Calu3 (cell line): ENCODE data around the gene ANKRD13C. TPM values are rescaled to one million over a fixed set of nuclear protein-coding genes. Genes with fewer than 3 reads are reported as not detected.

Experiments
- BruUV-seq: library from RNA; stranded (reverse); fragments of 400-500 nt; replicated peaks from 2 replicates; lab custom pipeline; 2021; lab: Mats Ljungman, UMichigan
- CTCF ChIA-PET: fragments of 300-600 bp; sonication (Branson Sonifier 250); formaldehyde crosslinking; loops from one replicate; lab custom pipeline; 2022; ENCODE audit warnings: antibody characterized with exemption; lab: Charles Lee
- DNase-seq: peaks from one replicate; pipeline ENCODE4 v3.0.0; 2022
- H3K27ac Mint-ChIP-seq: one replicate; pipeline ENCODE4 v1.8.0; 2022; ENCODE audit warnings: mixed read lengths; ENCODE audit not compliant: unreplicated experiment
- H3K27me3 Mint-ChIP-seq: one replicate; pipeline ENCODE4 v1.8.0; 2022; ENCODE audit warnings: mixed read lengths; ENCODE audit not compliant: unreplicated experiment
- H3K36me3 Mint-ChIP-seq: one replicate; pipeline ENCODE4 v1.8.0; 2022; ENCODE audit warnings: mild to moderate bottlenecking, moderate library complexity, mixed read lengths; ENCODE audit not compliant: insufficient read depth, unreplicated experiment
- H3K4me1 Mint-ChIP-seq: one replicate; pipeline ENCODE4 v1.8.0; 2022; ENCODE audit warnings: mild to moderate bottlenecking, low read depth, mixed read lengths; ENCODE audit not compliant: unreplicated experiment
- H3K4me3 Mint-ChIP-seq: one replicate; pipeline ENCODE4 v1.8.0; 2022; ENCODE audit warnings: mild to moderate bottlenecking, low read depth, moderate library complexity, mixed read lengths; ENCODE audit not compliant: unreplicated experiment
- H3K9me3 Mint-ChIP-seq: one replicate; pipeline ENCODE4 v1.8.0; 2022; ENCODE audit warnings: low read depth, mixed read lengths; ENCODE audit not compliant: unreplicated experiment
- CTCF ChIP-seq: fragments of 200-600 bp; IDR thresholded peaks from one replicate; pipeline ENCODE4 v1.8.0; 2022; ENCODE audit warnings: antibody characterized with exemption; ENCODE audit not compliant: unreplicated experiment
- intact Hi-C: fragments of 100-400 bp; cut with micrococcal nuclease; formaldehyde crosslinking; loops from one replicate; pipeline ENCODE4 v1.10.0; 2022; ENCODE audit not compliant: unreplicated experiment
- total RNA-seq: library from RNA; stranded (reverse); gene quantifications from 2 replicates; pipeline ENCODE4 v1.2.3, GENCODE V29; 2022

The ANKRD13C gene
- total RNA-seq, 1 experiment from 2014 or later, result 25.2 TPM

GRCh38 chr1:70331962-70332361, 22.6 kb downstream of the ANKRD13C start:
- no TSS peak for BruUV-seq
- H3K27me3 Mint-ChIP-seq, result no peaks in the 10 kb centered on the region
- DNase-seq, result no peak
- peaks cover 36% of the 10 kb centered on the region for H3K4me1 Mint-ChIP-seq
- H3K4me3 Mint-ChIP-seq, result no peak overlapping the region
- CTCF ChIA-PET, result no interaction called here
- H3K9me3 Mint-ChIP-seq, result no peaks in the 10 kb centered on the region
- no peak for TF ChIP-seq CTCF
- intact Hi-C loops, result no loop called here
- no peak overlapping the region for H3K27ac Mint-ChIP-seq
- peaks cover 8% of the 10 kb centered on the region for H3K36me3 Mint-ChIP-seq

- Mint-ChIP-seq H3K4me3 (peak overlapping the region; percentile 26), H3K4me1 (peaks cover 29% of the 10 kb centered on the region), H3K9me3 (no peaks in the 10 kb centered on the region), H3K27ac (peak overlapping the region; percentile 65), H3K27me3 (no peaks in the 10 kb centered on the region), H3K36me3 (peaks cover 7% of the 10 kb centered on the region)
- CTCF ChIA-PET, result no interaction called here
- intact Hi-C loops, result no loop called here
- BruUV-seq, result no TSS peak
- DNase-seq, result no peak
- TF ChIP-seq CTCF, result no peak
Measured at GRCh38 chr1:70327306-70328076, 27.0 kb downstream of the ANKRD13C start.

GRCh38 chr1:70324683-70325082, 29.8 kb downstream of the ANKRD13C start:
- no peak overlapping the region for H3K27ac Mint-ChIP-seq
- DNase-seq, result no peak
- no peak for TF ChIP-seq CTCF
- H3K4me1 Mint-ChIP-seq, result peaks cover 25% of the 10 kb centered on the region
- peaks cover 7% of the 10 kb centered on the region for H3K36me3 Mint-ChIP-seq
- H3K9me3 Mint-ChIP-seq, result no peaks in the 10 kb centered on the region
- no TSS peak for BruUV-seq
- no peaks in the 10 kb centered on the region for H3K27me3 Mint-ChIP-seq
- H3K4me3 Mint-ChIP-seq, result no peak overlapping the region
- CTCF ChIA-PET, result no interaction called here
- intact Hi-C loops, result no loop called here

- DNase-seq, result no peak
- CTCF ChIA-PET, result interaction anchor here (0.6 kb wide), 1 partner anchor 27 kb away, joined by 3 read pairs; no protein-coding TSS in a partner anchor
- TF ChIP-seq CTCF, result no peak
- Mint-ChIP-seq H3K9me3 (no peaks in the 10 kb centered on the region), H3K27ac (peak overlapping the region; percentile 16), H3K4me3 (no peak overlapping the region), H3K4me1 (peaks cover 25% of the 10 kb centered on the region), H3K27me3 (no peaks in the 10 kb centered on the region), H3K36me3 (no peaks in the 10 kb centered on the region)
- intact Hi-C loops, result loop anchor here (5.0 to 10.0 kb wide), 4 partner anchors 33 to 755 kb away; partner anchors contain the start of genes ANKRD13C and CTH
- no TSS peak for BruUV-seq
Measured at GRCh38 chr1:70319750-70320149, 34.8 kb downstream of the ANKRD13C start.
